IMR-90 (cell line): Measurements from ENCODE around the gene KCTD16. TPM values are rescaled to one million over a fixed set of nuclear protein-coding genes. Genes with fewer than 3 reads are reported as not detected.

Experiments used
- ATAC-seq: fragments of 200-7000 bp; cut with Tn5 transposase; 2 replicates; pipeline ENCODE4 v1.9.1; 2020; ENCODE audit warnings: low read depth, mild to moderate bottlenecking, moderate library complexity
- BruUV-seq: library from RNA; stranded (reverse); fragments of 400-500 nt; replicated peaks from 2 replicates; lab custom pipeline; 2021; lab: Mats Ljungman, UMichigan
- CTCF ChIA-PET: fragments of 300-600 bp; formaldehyde crosslinking; extraction: SDS; loops from one replicate; lab custom pipeline; 2021; ENCODE audit warnings: antibody characterized with exemption; lab: Yijun Ruan, JAX
- POLR2A ChIA-PET: fragments of 300-600 bp; sonication (Branson Sonifier 250); formaldehyde crosslinking; loops from one replicate; lab custom pipeline; 2022; ENCODE audit warnings: antibody characterized with exemption; ENCODE audit not compliant: unreplicated experiment; lab: Charles Lee
- DNase-seq: peaks from one replicate; pipeline ENCODE4 v3.0.0; 2013
- H2AFZ ChIP-seq: replicated peaks from 2 replicates; pipeline ENCODE3; 2013; ENCODE audit warnings: low read length, mild to moderate bottlenecking; ENCODE audit not compliant: poor library complexity
- H2AK5ac ChIP-seq: 2 replicates; pipeline ENCODE4 v1.6.1; 2013; ENCODE audit warnings: low read depth, low read length, inconsistent platforms
- H2AK9ac ChIP-seq: replicated peaks from 2 replicates; pipeline ENCODE3; 2013; ENCODE audit warnings: mild to moderate bottlenecking, low read depth, low read length, moderate library complexity; ENCODE audit not compliant: poor library complexity
- H2BK120ac ChIP-seq: 2 replicates; pipeline ENCODE4 v1.6.1; 2013; ENCODE audit warnings: low read depth, low read length, inconsistent platforms
- H2BK15ac ChIP-seq: 3 replicates; pipeline ENCODE4 v1.6.1; 2013; ENCODE audit warnings: low read depth, low read length, inconsistent platforms
- H2BK20ac ChIP-seq: 2 replicates; pipeline ENCODE4 v1.6.1; 2013; ENCODE audit warnings: low read depth, mild to moderate bottlenecking, inconsistent platforms, low read length, moderate library complexity
- H2BK5ac ChIP-seq: 2 replicates; pipeline ENCODE4 v1.6.1; 2013; ENCODE audit warnings: mild to moderate bottlenecking, low read depth, low read length, inconsistent platforms; ENCODE audit not compliant: poor library complexity, severe bottlenecking
- H3K14ac ChIP-seq: replicated peaks from 2 replicates; pipeline ENCODE4 v1.6.1; 2013; ENCODE audit warnings: low read depth, low read length, inconsistent platforms
- H3K18ac ChIP-seq: 2 replicates; pipeline ENCODE4 v1.6.1; 2013; ENCODE audit warnings: low read depth, low read length, control low read depth
- H3K23ac ChIP-seq: 2 replicates; pipeline ENCODE4 v1.6.1; 2013; ENCODE audit warnings: low read depth, low read length, inconsistent platforms
- H3K27ac ChIP-seq: 2 replicates; pipeline ENCODE4 v1.5.1; 2013; ENCODE audit warnings: mild to moderate bottlenecking, control low read depth, low read length; ENCODE audit not compliant: insufficient read depth
- H3K27me3 ChIP-seq: 2 replicates; pipeline ENCODE4 v1.6.1; 2013; ENCODE audit warnings: low read length; ENCODE audit not compliant: control insufficient read depth, insufficient read depth
- H3K36me3 ChIP-seq: 2 replicates; pipeline ENCODE4 v1.6.1; 2013; ENCODE audit warnings: low read length, mixed read lengths; ENCODE audit not compliant: control insufficient read depth, insufficient read depth
- H3K4ac ChIP-seq: 2 replicates; pipeline ENCODE4 v1.6.1; 2013; ENCODE audit warnings: low read depth, low read length, inconsistent platforms
- H3K4me1 ChIP-seq: 2 replicates; pipeline ENCODE4 v1.6.1; 2013; ENCODE audit warnings: low read length, mixed read lengths; ENCODE audit not compliant: control insufficient read depth, insufficient read depth
- H3K4me2 ChIP-seq: 2 replicates; pipeline ENCODE4 v1.6.1; 2013; ENCODE audit warnings: low read depth, mild to moderate bottlenecking, control low read depth, low read length, moderate library complexity
- H3K4me3 ChIP-seq: 2 replicates; pipeline ENCODE4 v1.5.1; 2013; ENCODE audit warnings: low read depth, mild to moderate bottlenecking, control low read depth, low read length, moderate library complexity; ENCODE audit not compliant: insufficient read depth
- H3K56ac ChIP-seq: 2 replicates; pipeline ENCODE4 v1.6.1; 2013; ENCODE audit warnings: low read length, inconsistent platforms; ENCODE audit not compliant: insufficient read depth; ENCODE audit errors: extremely low read depth
- H3K79me1 ChIP-seq, 2 experiments: 2 replicates each; pipeline ENCODE4 v1.6.1; 2013; ENCODE audit warnings: low read length in 2 of 2, inconsistent platforms in 1 of 2, low read depth in 1 of 2
- H3K9ac ChIP-seq: 2 replicates; pipeline ENCODE4 v1.6.1; 2013; ENCODE audit warnings: low read depth, low read length, control low read depth
- H3K9me1 ChIP-seq: 2 replicates; pipeline ENCODE4 v1.6.1; 2013; ENCODE audit warnings: low read length, inconsistent platforms; ENCODE audit not compliant: insufficient read depth
- H3K9me3 ChIP-seq: 2 replicates; pipeline ENCODE4 v1.6.1; 2013; ENCODE audit warnings: low read length; ENCODE audit not compliant: control insufficient read depth, insufficient read depth
- H4K20me1 ChIP-seq: 2 replicates; pipeline ENCODE4 v1.6.1; 2013; ENCODE audit warnings: low read length, inconsistent platforms; ENCODE audit not compliant: insufficient read depth
- H4K5ac ChIP-seq: 2 replicates; pipeline ENCODE4 v1.6.1; 2013; ENCODE audit warnings: mild to moderate bottlenecking, low read depth, low read length, control low read depth
- H4K8ac ChIP-seq, 2 experiments: 2 replicates each; pipeline ENCODE4 v1.6.1; 2013; ENCODE audit warnings: low read depth in 2 of 2, low read length in 2 of 2, control low read depth in 1 of 2, inconsistent platforms in 1 of 2
- H4K91ac ChIP-seq: 2 replicates; pipeline ENCODE4 v1.6.1; 2013; ENCODE audit warnings: low read depth, low read length, inconsistent platforms; ENCODE audit not compliant: insufficient read depth
- BHLHE40 ChIP-seq: fragments of 150-350 bp; IDR thresholded peaks from 2 replicates; pipeline ENCODE4 v1.6.1; 2016; ENCODE audit warnings: mild to moderate bottlenecking, low read depth, low read length
- CEBPB ChIP-seq: IDR thresholded peaks from 2 replicates; pipeline ENCODE4 v1.6.1; 2012; ENCODE audit warnings: low read depth, low read length, improper control_type of control experiment
- CHD1 ChIP-seq: IDR thresholded peaks from 2 replicates; pipeline ENCODE4 v1.6.1; 2012; ENCODE audit warnings: low read depth, low read length, improper control_type of control experiment
- CTCF ChIP-seq: conservative IDR thresholded peaks from 2 replicates; pipeline ENCODE4 v1.5.1; 2012; ENCODE audit warnings: mild to moderate bottlenecking, low read depth, low read length, improper control_type of control experiment
- ELK1 ChIP-seq: fragments of 150-350 bp; IDR thresholded peaks from 2 replicates; pipeline ENCODE4 v1.6.1; 2016; ENCODE audit warnings: low read depth, mild to moderate bottlenecking, low read length, moderate library complexity, borderline replicate concordance
- FOS ChIP-seq: fragments of 150-350 bp; IDR thresholded peaks from 2 replicates; pipeline ENCODE4 v1.6.1; 2016; ENCODE audit warnings: low read depth, low read length
- MAFK ChIP-seq: IDR thresholded peaks from 2 replicates; pipeline ENCODE4 v1.6.1; 2012; ENCODE audit warnings: low read depth, low read length, improper control_type of control experiment
- MAZ ChIP-seq: IDR thresholded peaks from 2 replicates; pipeline ENCODE4 v1.6.1; 2012; ENCODE audit warnings: low read depth, mild to moderate bottlenecking, low read length, improper control_type of control experiment, moderate library complexity, borderline replicate concordance
- NFE2L2 ChIP-seq: fragments of 150-350 bp; IDR thresholded peaks from 2 replicates; pipeline ENCODE4 v1.6.1; 2016; ENCODE audit warnings: low read depth, mild to moderate bottlenecking, low read length
- RAD21 ChIP-seq: IDR thresholded peaks from 2 replicates; pipeline ENCODE4 v1.6.1; 2012; ENCODE audit warnings: low read length, improper control_type of control experiment
- RCOR1 ChIP-seq: IDR thresholded peaks from 2 replicates; pipeline ENCODE4 v1.6.1; 2012; ENCODE audit warnings: mild to moderate bottlenecking, low read length, improper control_type of control experiment; ENCODE audit not compliant: insufficient replicate concordance
- RFX5 ChIP-seq: IDR thresholded peaks from 2 replicates; pipeline ENCODE4 v1.8.0; 2012; ENCODE audit warnings: low read depth, mild to moderate bottlenecking, low read length, moderate library complexity
- SMC3 ChIP-seq: fragments of 150-350 bp; IDR thresholded peaks from 2 replicates; pipeline ENCODE4 v1.6.1; 2016; ENCODE audit warnings: low read depth, mild to moderate bottlenecking, antibody characterized with exemption, low read length, moderate library complexity
- USF2 ChIP-seq: fragments of 150-350 bp; IDR thresholded peaks from 2 replicates; pipeline ENCODE4 v1.6.1; 2017; ENCODE audit warnings: mild to moderate bottlenecking, antibody characterized with exemption, low read length, low read depth
- dilution Hi-C: fragments of 300-500 bp; cut with HindIII; formaldehyde crosslinking; loops from one replicate; pipeline ENCODE4 v1.14.3; 2018; ENCODE audit warnings: low sequenced_read_pairs; ENCODE audit not compliant: unreplicated experiment
- in situ Hi-C: fragments of 300-500 bp; cut with MboI; formaldehyde crosslinking; loops from 3 replicates; pipeline ENCODE4 v1.14.3; 2019; ENCODE audit warnings: low sequenced_read_pairs, inconsistent platforms, mixed read lengths
- intact Hi-C: fragments of 100-400 bp; cut with micrococcal nuclease; formaldehyde crosslinking; loops from 2 replicates; pipeline ENCODE4 v1.10.0; 2022
- polyA plus RNA-seq, 3 experiments: library from polyadenylated mRNA; depleted of rRNA; stranded (reverse); fragments of >200 nt; gene quantifications; 2 replicates each; pipeline ENCODE4 v1.2.3, GENCODE V29; 2012; ENCODE audit warnings: low replicate concordance in 1 of 3
- total RNA-seq: library from RNA; depleted of rRNA; stranded (reverse); fragments of >200 nt; gene quantifications from 2 replicates; pipeline ENCODE4 v1.2.3, GENCODE V29; 2012

KCTD16 gene
- total and polyA plus RNA-seq, 2 of the 4 experiments (the other 2 are of a cell fraction), result 0.43 to 1.1 TPM

- no peak overlapping the region for H3K23ac ChIP-seq
- CTCF ChIA-PET, result interaction anchor here (0.6 kb wide), 2 partner anchors 22 to 46 kb away, joined by 3 read pairs; partner anchors contain the start of genes KCTD16 and YIPF5
- BruUV-seq, result no TSS peak
These were observed 22.0 kb downstream of the KCTD16 start for GRCh38 chr5:144192661-144193060.

More at GRCh38 chr5:144192661-144193060, 22.0 kb downstream of the KCTD16 start:
- ATAC-seq, result no peak
- H2BK15ac ChIP-seq, result no peak overlapping the region
- H4K20me1 ChIP-seq, result no peaks in the 10 kb centered on the region
- no peaks in the 10 kb centered on the region for H3K27me3 ChIP-seq
- no peaks in the 10 kb centered on the region for H3K9me1 ChIP-seq
- no peak overlapping the region for H2AK9ac ChIP-seq
- H3K27ac ChIP-seq, result no peak overlapping the region
- H2BK20ac ChIP-seq, result no peak overlapping the region
- intact Hi-C loops, result no loop called here
- H3K9me3 ChIP-seq, result no peaks in the 10 kb centered on the region
- POLR2A ChIA-PET, result no interaction called here
- H3K4ac ChIP-seq, result no peak overlapping the region
- no peak overlapping the region for H3K9ac ChIP-seq
- no peak overlapping the region for H2BK5ac ChIP-seq
- in situ Hi-C loops, result loop anchor here (25.0 kb wide), 1 partner anchor 1180 kb away; no protein-coding TSS in a partner anchor
- H3K4me2 ChIP-seq, result no peak overlapping the region
- no peak overlapping the region for H4K5ac ChIP-seq
- no peak overlapping the region for H3K18ac ChIP-seq
- H3K4me3 ChIP-seq, result no peak overlapping the region
- TF ChIP-seq MAZ (no peak), ELK1 (no peak), BHLHE40 (no peak), CEBPB (no peak), CTCF (no peak), RCOR1 (no peak), RAD21 (no peak), USF2 (no peak), SMC3 (no peak), NFE2L2 (no peak), MAFK (no peak), RFX5 (no peak), FOS (no peak), CHD1 (no peak)
- no peak overlapping the region for H2BK120ac ChIP-seq
- dilution Hi-C loops, result no loop called here
- no peaks in the 10 kb centered on the region for H3K36me3 ChIP-seq
- H3K56ac ChIP-seq, result no peak overlapping the region
- H2AFZ ChIP-seq, result no peak overlapping the region
- H4K8ac ChIP-seq, result no peak overlapping the region
- H3K79me1 ChIP-seq, result no peaks in the 10 kb centered on the region
- peaks cover 12% of the 10 kb centered on the region for H3K4me1 ChIP-seq
- H3K14ac ChIP-seq, result no peak overlapping the region
- H2AK5ac ChIP-seq, result no peak overlapping the region
- no peak overlapping the region for H4K91ac ChIP-seq
- DNase-seq, result no peak
